Measurements from ENCODE around the gene MRPL53.

The MRPL53 gene

GRCh38 chr2:74502720-74503505 lies 30.4 kb upstream of the MRPL53 start:
- in situ Hi-C loops (cut with MboI; ENCODE audit: low sequenced_read_pairs) = no loop called here

GRCh38 chr2:74502147-74502719 lies 29.8 kb upstream of the MRPL53 start:
- in situ Hi-C loops (cut with MboI; ENCODE audit: low sequenced_read_pairs) = no loop called here

- in situ Hi-C loops (cut with MboI; ENCODE audit: low sequenced_read_pairs) = no loop called here
Observed at GRCh38 chr2:74501335-74502071, 29.0 kb upstream of the MRPL53 start.

GRCh38 chr2:74500578-74500946 lies 28.1 kb upstream of the MRPL53 start:
- in situ Hi-C loops (cut with MboI; ENCODE audit: low sequenced_read_pairs) = no loop called here

GRCh38 chr2:74499940-74500577 lies 27.6 kb upstream of the MRPL53 start:
- in situ Hi-C loops (cut with MboI; ENCODE audit: low sequenced_read_pairs) = no loop called here

GRCh38 chr2:74499267-74499939 lies 26.9 kb upstream of the MRPL53 start, which contains the start of gene LBX2:
Gene LBX2 (minus strand): TSS chr2:74499603. CDS start chr2:74499537, 66 bp downstream.
- in situ Hi-C loops (cut with MboI; ENCODE audit: low sequenced_read_pairs) = no loop called here

GRCh38 chr2:74498500-74499266 lies 26.2 kb upstream of the MRPL53 start:
- in situ Hi-C loops (cut with MboI; ENCODE audit: low sequenced_read_pairs) = no loop called here

- in situ Hi-C loops (cut with MboI; ENCODE audit: low sequenced_read_pairs) = no loop called here
Observed at GRCh38 chr2:74497777-74498499, 25.5 kb upstream of the MRPL53 start.

- in situ Hi-C loops (cut with MboI; ENCODE audit: low sequenced_read_pairs) = no loop called here
Observed at GRCh38 chr2:74496997-74497776, 24.7 kb upstream of the MRPL53 start.

GRCh38 chr2:74495440-74495839 lies 23.0 kb upstream of the MRPL53 start:
- in situ Hi-C loops (cut with MboI; ENCODE audit: low sequenced_read_pairs) = no loop called here

- in situ Hi-C loops (cut with MboI; ENCODE audit: low sequenced_read_pairs) = no loop called here
Observed at GRCh38 chr2:74493546-74493945, 21.1 kb upstream of the MRPL53 start.

GRCh38 chr2:74491648-74492544 lies 19.4 kb upstream of the MRPL53 start:
- in situ Hi-C loops (cut with MboI; ENCODE audit: low sequenced_read_pairs) = no loop called here

- in situ Hi-C loops (cut with MboI; ENCODE audit: low sequenced_read_pairs) = loop anchor here (10.0 kb wide), 1 partner anchor 95 kb away; no protein-coding TSS in a partner anchor
Observed at GRCh38 chr2:74489906-74490305, 17.4 kb upstream of the MRPL53 start.

GRCh38 chr2:74488643-74489481 lies 16.4 kb upstream of the MRPL53 start:
- in situ Hi-C loops (cut with MboI; ENCODE audit: low sequenced_read_pairs) = loop anchor here (10.0 kb wide), 1 partner anchor 96 kb away; no protein-coding TSS in a partner anchor

- in situ Hi-C loops (cut with MboI; ENCODE audit: low sequenced_read_pairs) = loop anchor here (10.0 kb wide), 1 partner anchor 99 kb away; no protein-coding TSS in a partner anchor
Observed at GRCh38 chr2:74486141-74486540, 13.7 kb upstream of the MRPL53 start.

- in situ Hi-C loops (cut with MboI; ENCODE audit: low sequenced_read_pairs) = loop anchor here (10.0 kb wide), 1 partner anchor 101 kb away; no protein-coding TSS in a partner anchor
Observed at GRCh38 chr2:74483675-74484164, 11.2 kb upstream of the MRPL53 start.

Data from HL-60/S4 treated with retinoic acid at 250 ng/mL for 4 days and 3 days (cell line).